MM.1S (cell line): ENCODE measurements around the gene MIPOL1.

Experiments used
- DNase-seq: peaks from one replicate; pipeline ENCODE4 v3.0.0-alpha.2; 2015
- H2AFZ ChIP-seq: fragments of 300-600 bp; sonication (generic); 2 replicates; pipeline ENCODE4 v1.6.0; 2016; ENCODE audit warnings: antibody characterized with exemption, low read length
- H3F3A ChIP-seq: fragments of 300-600 bp; sonication (generic); 2 replicates; pipeline ENCODE4 v1.6.1; 2016; ENCODE audit warnings: mild to moderate bottlenecking, antibody characterized with exemption, low read length, moderate library complexity, mixed read lengths; ENCODE audit not compliant: insufficient read depth
- H3K27ac ChIP-seq: fragments of 300-600 bp; sonication (generic); 2 replicates; pipeline ENCODE4 v1.5.1; 2016; ENCODE audit warnings: mild to moderate bottlenecking, low read length
- H3K27me3 ChIP-seq: fragments of 300-600 bp; sonication (generic); replicated peaks from 2 replicates; pipeline ENCODE4 v1.6.0; 2016; ENCODE audit warnings: low read length; ENCODE audit not compliant: insufficient read depth
- H3K36me3 ChIP-seq: fragments of 300-600 bp; sonication (generic); replicated peaks from 2 replicates; pipeline ENCODE4 v1.6.1; 2016; ENCODE audit warnings: mild to moderate bottlenecking, low read length, mixed read lengths; ENCODE audit not compliant: insufficient read depth
- H3K4me1 ChIP-seq: fragments of 300-600 bp; sonication (generic); 2 replicates; pipeline ENCODE4 v1.6.1; 2016; ENCODE audit warnings: low read length, mixed read lengths
- H3K4me2 ChIP-seq: fragments of 300-600 bp; sonication (generic); 2 replicates; pipeline ENCODE4 v1.6.0; 2016; ENCODE audit warnings: low read depth, low read length
- H3K4me3 ChIP-seq: fragments of 300-600 bp; sonication (generic); 2 replicates; pipeline ENCODE4 v1.5.1; 2016; ENCODE audit warnings: low read length, mixed read lengths
- H3K79me2 ChIP-seq: fragments of 300-600 bp; sonication (generic); 2 replicates; pipeline ENCODE4 v1.6.1; 2016; ENCODE audit warnings: mixed run types, low read length, mixed read lengths
- H3K9ac ChIP-seq: fragments of 300-600 bp; sonication (generic); 2 replicates; pipeline ENCODE4 v1.6.1; 2016; ENCODE audit warnings: low read length, mixed read lengths
- H3K9me2 ChIP-seq: fragments of 300-600 bp; sonication (generic); replicated peaks from 2 replicates; pipeline ENCODE4 v1.6.1; 2016; ENCODE audit warnings: mild to moderate bottlenecking, low read length, mixed read lengths; ENCODE audit not compliant: insufficient read depth
- H3K9me3 ChIP-seq: fragments of 300-600 bp; sonication (generic); replicated peaks from 2 replicates; pipeline ENCODE4 v1.6.1; 2016; ENCODE audit warnings: mild to moderate bottlenecking, low read length, mixed read lengths; ENCODE audit not compliant: insufficient read depth
- H4K20me1 ChIP-seq: fragments of 300-600 bp; sonication (generic); 2 replicates; pipeline ENCODE4 v1.6.1; 2016; ENCODE audit warnings: mild to moderate bottlenecking, low read length, moderate library complexity, mixed read lengths; ENCODE audit not compliant: insufficient read depth
- EZH2 ChIP-seq: fragments of 300-600 bp; sonication (generic); optimal IDR thresholded peaks from 2 replicates; pipeline ENCODE3; 2017; ENCODE audit warnings: low read depth, mild to moderate bottlenecking, antibody characterized with exemption, low read length, mixed read lengths
- EZH2phosphoT487 ChIP-seq: fragments of 300-600 bp; sonication (generic); IDR thresholded peaks from 2 replicates; pipeline ENCODE4 v1.6.1; 2018; ENCODE audit warnings: antibody characterized with exemption, low read length
- TF ChIP-seq, protein P1 (sequence below): fragments of 300-600 bp; sonication (generic); IDR thresholded peaks from 2 replicates; pipeline ENCODE4 v1.5.1; 2016; ENCODE audit warnings: antibody characterized with exemption, low read length, mixed read lengths

The MIPOL1 gene

GRCh38 chr14:37318938-37319337 is 121.2 kb downstream of the MIPOL1 start:
- Histone ChIP-seq H4K20me1 (no peaks in the 10 kb centered on the region), H3K9me2 (no peaks in the 10 kb centered on the region), H3K4me3 (no peak overlapping the region), H3K4me1 (no peaks in the 10 kb centered on the region), H3K9ac (no peak overlapping the region), H3F3A (no peaks in the 10 kb centered on the region), H3K36me3 (no peaks in the 10 kb centered on the region), H3K27ac (no peak overlapping the region), H3K4me2 (no peak overlapping the region), H3K79me2 (no peaks in the 10 kb centered on the region), H2AFZ (no peak overlapping the region), H3K27me3 (no peaks in the 10 kb centered on the region), H3K9me3 (no peaks in the 10 kb centered on the region)
- no peak for DNase-seq
- no peak for TF ChIP-seq EZH2
- no peak for TF ChIP-seq EZH2phosphoT487
- TF ChIP-seq, protein P1, sequence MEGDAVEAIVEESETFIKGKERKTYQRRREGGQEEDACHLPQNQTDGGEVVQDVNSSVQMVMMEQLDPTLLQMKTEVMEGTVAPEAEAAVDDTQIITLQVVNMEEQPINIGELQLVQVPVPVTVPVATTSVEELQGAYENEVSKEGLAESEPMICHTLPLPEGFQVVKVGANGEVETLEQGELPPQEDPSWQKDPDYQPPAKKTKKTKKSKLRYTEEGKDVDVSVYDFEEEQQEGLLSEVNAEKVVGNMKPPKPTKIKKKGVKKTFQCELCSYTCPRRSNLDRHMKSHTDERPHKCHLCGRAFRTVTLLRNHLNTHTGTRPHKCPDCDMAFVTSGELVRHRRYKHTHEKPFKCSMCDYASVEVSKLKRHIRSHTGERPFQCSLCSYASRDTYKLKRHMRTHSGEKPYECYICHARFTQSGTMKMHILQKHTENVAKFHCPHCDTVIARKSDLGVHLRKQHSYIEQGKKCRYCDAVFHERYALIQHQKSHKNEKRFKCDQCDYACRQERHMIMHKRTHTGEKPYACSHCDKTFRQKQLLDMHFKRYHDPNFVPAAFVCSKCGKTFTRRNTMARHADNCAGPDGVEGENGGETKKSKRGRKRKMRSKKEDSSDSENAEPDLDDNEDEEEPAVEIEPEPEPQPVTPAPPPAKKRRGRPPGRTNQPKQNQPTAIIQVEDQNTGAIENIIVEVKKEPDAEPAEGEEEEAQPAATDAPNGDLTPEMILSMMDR: no peak

DNA sequence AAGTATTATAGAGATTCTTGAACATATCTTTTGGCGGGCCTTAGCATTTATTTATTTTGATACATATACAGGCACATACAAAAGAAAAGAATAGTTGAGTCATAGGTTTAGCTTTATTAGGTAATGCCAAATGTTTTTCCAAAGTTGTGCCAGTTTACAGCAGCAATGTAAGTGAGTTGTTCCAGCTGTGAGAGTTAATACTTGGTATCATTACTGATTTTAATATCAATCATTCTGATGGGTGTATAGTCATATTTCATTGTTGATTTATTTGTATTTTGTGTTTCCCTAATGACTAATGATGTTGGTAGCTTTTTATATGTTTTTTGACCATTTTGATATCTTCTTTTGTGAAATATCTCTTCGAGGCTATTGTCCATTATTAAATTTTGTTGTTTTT is 122.4 kb downstream of the MIPOL1 start:
- Histone ChIP-seq H3K9me3 (no peaks in the 10 kb centered on the region), H3K4me2 (no peak overlapping the region), H3K4me1 (no peaks in the 10 kb centered on the region), H3F3A (no peaks in the 10 kb centered on the region), H3K4me3 (no peak overlapping the region), H3K9ac (no peak overlapping the region), H3K27me3 (no peaks in the 10 kb centered on the region), H4K20me1 (no peaks in the 10 kb centered on the region), H3K9me2 (no peaks in the 10 kb centered on the region), H3K27ac (no peak overlapping the region), H2AFZ (no peak overlapping the region), H3K36me3 (no peaks in the 10 kb centered on the region), H3K79me2 (no peaks in the 10 kb centered on the region)
- no peak for DNase-seq
- TF ChIP-seq, protein P1: no peak
- no peak for TF ChIP-seq EZH2phosphoT487
- no peak for TF ChIP-seq EZH2

GRCh38 chr14:37325332-37325731 is 127.6 kb downstream of the MIPOL1 start:
- Histone ChIP-seq H3F3A (no peaks in the 10 kb centered on the region), H3K79me2 (no peaks in the 10 kb centered on the region), H3K27me3 (no peaks in the 10 kb centered on the region), H3K4me2 (no peak overlapping the region), H3K9me2 (no peaks in the 10 kb centered on the region), H2AFZ (no peak overlapping the region), H3K9me3 (no peaks in the 10 kb centered on the region), H3K36me3 (no peaks in the 10 kb centered on the region), H3K9ac (no peak overlapping the region), H4K20me1 (no peaks in the 10 kb centered on the region), H3K4me1 (no peaks in the 10 kb centered on the region), H3K4me3 (no peak overlapping the region), H3K27ac (no peak overlapping the region)
- DNase-seq: no peak
- TF ChIP-seq, protein P1: no peak
- TF ChIP-seq EZH2phosphoT487 (no peak), EZH2 (no peak)
